ENCODE results near the gene PTPRM. TPM values are rescaled to one million over a fixed set of nuclear protein-coding genes. Genes with fewer than 3 reads are reported as not detected.

PTPRM gene
- total RNA-seq, 1 experiment from 2014 or later = 45.6 TPM

DNA sequence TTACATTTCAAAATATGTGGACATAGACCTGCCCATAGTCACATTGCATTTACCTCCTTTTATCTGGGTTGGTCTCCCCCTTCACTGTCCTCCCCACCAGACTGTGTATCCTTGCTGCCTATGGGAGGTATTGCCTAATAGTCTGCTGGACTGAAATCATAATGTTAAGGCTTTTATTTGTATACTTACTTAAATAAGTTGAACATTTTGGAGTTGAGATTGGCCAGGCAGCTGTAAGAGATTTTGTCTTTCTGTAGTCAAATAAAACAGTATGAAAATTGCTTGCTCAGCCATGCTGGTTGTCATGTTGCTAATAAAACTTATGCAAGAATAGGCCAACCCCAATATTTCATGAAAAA, 280.9 kb downstream of the PTPRM start:
- Histone ChIP-seq H3K9me3 (ENCODE audit: low read length) (no peaks in the 10 kb centered on the region), H3K79me2 (ENCODE audit: low read length) (no peaks in the 10 kb centered on the region), H3K4me1 (ENCODE audit: insufficient read depth, low read length) (0 out of 2 replicates have a peak, but pooled peaks cover 5% of the 10 kb centered on the region), H3K9ac (ENCODE audit: low read length) (no peak overlapping the region), H3K9me2 (replicated peaks; ENCODE audit: low read length) (no peaks in the 10 kb centered on the region), H3K4me2 (ENCODE audit: low read length) (no peak overlapping the region), H3K27me3 (ENCODE audit: low read length) (no peaks in the 10 kb centered on the region), H3K27ac (ENCODE audit: low read length) (no peak overlapping the region), H3K36me3 (ENCODE audit: low read depth, low read length) (no peaks in the 10 kb centered on the region), H4K20me1 (ENCODE audit: low read length) (no peaks in the 10 kb centered on the region), H2AFZ (ENCODE audit: low read length) (no peak overlapping the region), H3K4me3 (ENCODE audit: low read length) (no peak overlapping the region), H3F3A (ENCODE audit: low read length, unreplicated experiment) (no peaks in the 10 kb centered on the region)
- ATAC-seq (no peak), DNase-seq (no peak)
- CTCF ChIA-PET = no interaction called here
- POLR2A ChIA-PET (ENCODE audit: unreplicated experiment) = no interaction called here
- TF ChIP-seq EZH2 (IDR thresholded peaks at IDR 0.05; ENCODE audit: low read length, unreplicated experiment) (no peak), EZH2phosphoT487 (IDR thresholded peaks at IDR 0.05; ENCODE audit: borderline replicate concordance, low read length) (no peak)
- TF ChIP-seq, protein P1, sequence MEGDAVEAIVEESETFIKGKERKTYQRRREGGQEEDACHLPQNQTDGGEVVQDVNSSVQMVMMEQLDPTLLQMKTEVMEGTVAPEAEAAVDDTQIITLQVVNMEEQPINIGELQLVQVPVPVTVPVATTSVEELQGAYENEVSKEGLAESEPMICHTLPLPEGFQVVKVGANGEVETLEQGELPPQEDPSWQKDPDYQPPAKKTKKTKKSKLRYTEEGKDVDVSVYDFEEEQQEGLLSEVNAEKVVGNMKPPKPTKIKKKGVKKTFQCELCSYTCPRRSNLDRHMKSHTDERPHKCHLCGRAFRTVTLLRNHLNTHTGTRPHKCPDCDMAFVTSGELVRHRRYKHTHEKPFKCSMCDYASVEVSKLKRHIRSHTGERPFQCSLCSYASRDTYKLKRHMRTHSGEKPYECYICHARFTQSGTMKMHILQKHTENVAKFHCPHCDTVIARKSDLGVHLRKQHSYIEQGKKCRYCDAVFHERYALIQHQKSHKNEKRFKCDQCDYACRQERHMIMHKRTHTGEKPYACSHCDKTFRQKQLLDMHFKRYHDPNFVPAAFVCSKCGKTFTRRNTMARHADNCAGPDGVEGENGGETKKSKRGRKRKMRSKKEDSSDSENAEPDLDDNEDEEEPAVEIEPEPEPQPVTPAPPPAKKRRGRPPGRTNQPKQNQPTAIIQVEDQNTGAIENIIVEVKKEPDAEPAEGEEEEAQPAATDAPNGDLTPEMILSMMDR (conservative IDR thresholded peaks at IDR 0.05; ENCODE audit: low read depth, low read length) = no peak
- intact Hi-C loops (cut with micrococcal nuclease) = no loop called here
- no TSS peak for BruUV-seq (replicated peaks)

DNA sequence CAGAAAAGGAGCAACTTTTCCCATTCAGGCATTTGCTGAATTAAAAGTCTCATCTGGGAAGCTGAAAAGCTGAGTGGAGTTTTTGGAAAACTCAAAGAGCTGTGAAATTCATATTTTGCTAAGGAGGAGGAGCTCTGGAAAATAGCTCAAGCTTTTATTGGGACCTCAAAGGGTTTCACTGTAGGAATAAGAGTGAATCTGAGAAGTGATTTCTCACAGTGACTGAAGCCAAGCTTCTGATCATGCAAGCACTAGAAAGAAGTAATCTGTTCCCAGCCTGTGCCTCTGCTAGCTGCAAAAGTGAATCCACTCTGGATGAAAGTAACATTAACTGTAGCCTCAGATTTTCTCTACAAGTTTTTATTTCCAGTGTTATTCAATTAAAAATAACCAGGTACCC, 283.3 kb downstream of the PTPRM start:
- CTCF ChIA-PET = no interaction called here
- TF ChIP-seq, protein P1 (conservative IDR thresholded peaks at IDR 0.05; ENCODE audit: low read depth, low read length) = no peak
- no peak for TF ChIP-seq EZH2phosphoT487 (IDR thresholded peaks at IDR 0.05; ENCODE audit: borderline replicate concordance, low read length)
- TF ChIP-seq EZH2 (IDR thresholded peaks at IDR 0.05; ENCODE audit: low read length, unreplicated experiment) = no peak

DNA sequence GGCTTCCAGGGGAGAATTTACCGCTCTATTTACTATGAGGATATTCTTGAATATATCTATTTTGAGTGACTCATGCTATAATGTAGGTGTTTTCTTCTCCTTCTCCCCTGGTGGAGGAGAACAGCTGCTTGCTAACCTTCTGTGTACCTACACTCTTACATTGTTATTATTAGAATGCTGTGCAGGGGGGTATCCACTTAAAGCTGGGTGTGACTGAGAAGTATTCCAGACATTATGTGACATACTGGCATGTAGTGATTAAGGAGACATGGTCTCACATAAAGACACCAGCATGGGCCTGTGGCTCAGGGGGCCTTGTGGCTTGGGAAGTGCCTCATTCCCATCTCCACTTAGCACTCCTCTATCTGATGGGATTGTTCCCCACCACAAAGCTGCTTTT, 287.9 kb downstream of the PTPRM start:
- no peak overlapping the region for H2AFZ ChIP-seq (ENCODE audit: low read length)
- no peak overlapping the region for H3K4me2 ChIP-seq (ENCODE audit: low read length)
- TF ChIP-seq EZH2phosphoT487 (IDR thresholded peaks at IDR 0.05; ENCODE audit: borderline replicate concordance, low read length) = no peak
- TF ChIP-seq, protein P1 (conservative IDR thresholded peaks at IDR 0.05; ENCODE audit: low read depth, low read length) = no peak
- TF ChIP-seq EZH2 (IDR thresholded peaks at IDR 0.05; ENCODE audit: low read length, unreplicated experiment) = no peak
- H3K27ac ChIP-seq (ENCODE audit: low read length) = no peak overlapping the region
- no peaks in the 10 kb centered on the region for H3K9me2 ChIP-seq (replicated peaks; ENCODE audit: low read length)
- H4K20me1 ChIP-seq (ENCODE audit: low read length) = no peaks in the 10 kb centered on the region
- no peak overlapping the region for H3K9ac ChIP-seq (ENCODE audit: low read length)
- no peaks in the 10 kb centered on the region for H3F3A ChIP-seq (ENCODE audit: low read length, unreplicated experiment)
- ChIA-PET POLR2A (ENCODE audit: unreplicated experiment) (no interaction called here), CTCF (no interaction called here)
- no peaks in the 10 kb centered on the region for H3K9me3 ChIP-seq (ENCODE audit: low read length)
- no peak overlapping the region for H3K4me3 ChIP-seq (ENCODE audit: low read length)
- no peaks in the 10 kb centered on the region for H3K36me3 ChIP-seq (ENCODE audit: low read depth, low read length)
- no peaks in the 10 kb centered on the region for H3K27me3 ChIP-seq (ENCODE audit: low read length)
- DNase-seq (no peak), ATAC-seq (peak; percentile 44)
- intact Hi-C loops (cut with micrococcal nuclease) = no loop called here
- no TSS peak for BruUV-seq (replicated peaks)
- no peaks in the 10 kb centered on the region for H3K79me2 ChIP-seq (ENCODE audit: low read length)
- H3K4me1 ChIP-seq (ENCODE audit: insufficient read depth, low read length) = peaks cover 14% of the 10 kb centered on the region

More for the DNA sequence above, 283.3 kb downstream of the PTPRM start:
- Histone ChIP-seq H3K79me2 (ENCODE audit: low read length) (no peaks in the 10 kb centered on the region), H3K36me3 (ENCODE audit: low read depth, low read length) (no peaks in the 10 kb centered on the region), H4K20me1 (ENCODE audit: low read length) (no peaks in the 10 kb centered on the region), H3K9ac (ENCODE audit: low read length) (no peak overlapping the region), H3K27ac (ENCODE audit: low read length) (no peak overlapping the region), H2AFZ (ENCODE audit: low read length) (no peak overlapping the region), H3K4me1 (ENCODE audit: insufficient read depth, low read length) (0 out of 2 replicates have a peak, but pooled peaks cover 5% of the 10 kb centered on the region), H3K27me3 (ENCODE audit: low read length) (no peaks in the 10 kb centered on the region), H3K4me3 (ENCODE audit: low read length) (no peak overlapping the region), H3K4me2 (ENCODE audit: low read length) (no peak overlapping the region), H3K9me3 (ENCODE audit: low read length) (no peaks in the 10 kb centered on the region), H3K9me2 (replicated peaks; ENCODE audit: low read length) (no peaks in the 10 kb centered on the region), H3F3A (ENCODE audit: low read length, unreplicated experiment) (no peaks in the 10 kb centered on the region)
- no TSS peak for BruUV-seq (replicated peaks)
- ATAC-seq = no peak
- intact Hi-C loops (cut with micrococcal nuclease) = loop anchor here (5.0 kb wide), 1 partner anchor 578 kb away; no protein-coding TSS in a partner anchor
- POLR2A ChIA-PET (ENCODE audit: unreplicated experiment) = no interaction called here
- no peak for DNase-seq
